Right atrium auricular region (tissue), 2 donors: ENCODE data around the gene COG5. TPM values are rescaled to one million over a fixed set of nuclear protein-coding genes. Genes with fewer than 3 reads are reported as not detected.
"Not testable (repeated sequence)": the region's sequence is repeated elsewhere in the genome, so short reads cannot be mapped to it uniquely, and the experiment has no call there.

Experiments used
- DNase-seq: peaks from one replicate; pipeline ENCODE4 v3.0.0-alpha.2; 2019; ENCODE audit warnings: low spot score
- H3K27ac ChIP-seq, 2 donors: fragments of 200-600 bp; sonication (generic); 1 replicate in 1 of 2; 2 replicates in 1 of 2; pipeline ENCODE4 v1.5.1; 2016 to 2019
- H3K27me3 ChIP-seq, 2 donors: fragments of 200-600 bp; sonication (generic); one replicate each; pipeline versions ENCODE4 v1.5.1 to v1.6.0; 2017 to 2019
- H3K36me3 ChIP-seq: fragments of 200-600 bp; sonication (generic); one replicate; pipeline ENCODE4 v1.5.1; 2016
- H3K4me1 ChIP-seq, 2 donors: fragments of 200-600 bp; sonication (generic); one replicate each; pipeline versions ENCODE4 v1.5.1 to v1.6.0; 2017 to 2019
- H3K4me3 ChIP-seq, 2 donors: fragments of 200-600 bp; sonication (generic); 1 replicate in 1 of 2; 2 replicates in 1 of 2; pipeline ENCODE4 v1.5.1; 2017 to 2019; ENCODE audit warnings: mild to moderate bottlenecking in 1 of 2, moderate library complexity in 1 of 2
- H3K9me3 ChIP-seq, 2 donors: fragments of 200-600 bp; sonication (generic); one replicate each; pipeline ENCODE4 v1.5.1; 2019
- CTCF ChIP-seq, 2 donors: fragments of 200-600 bp; sonication (generic); IDR thresholded peaks; one replicate each; pipeline ENCODE4 v1.5.1; 2019; ENCODE audit warnings: antibody characterized with exemption in 2 of 2
- total RNA-seq, 2 donors: library from RNA; depleted of rRNA; stranded (reverse); fragments of >200 nt; gene quantifications; one replicate each; pipeline ENCODE4 v1.1.0, GENCODE V29; 2016

The COG5 gene
- total RNA-seq, 2 donors from 2014 or later: 28.0 to 31.8 TPM

- H3K36me3 ChIP-seq: no peaks in the 10 kb centered on the region
- H3K4me1 ChIP-seq: no peaks in the 10 kb centered on the region
- H3K27ac ChIP-seq: no peak overlapping the region
- H3K9me3 ChIP-seq: no peaks in the 10 kb centered on the region
- H3K27me3 ChIP-seq: no peaks in the 10 kb centered on the region
- no peak for TF ChIP-seq CTCF (IDR thresholded peaks at IDR 0.05)
- H3K4me3 ChIP-seq: no peak overlapping the region
- no peak for DNase-seq
Observed at GRCh38 chr7:107158028-107158427, 405.7 kb downstream of the COG5 start.

GRCh38 chr7:107157091-107157490 lies 406.6 kb downstream of the COG5 start:
- H3K27ac ChIP-seq: no peak overlapping the region
- no peak for DNase-seq
- no peaks in the 10 kb centered on the region for H3K4me1 ChIP-seq
- TF ChIP-seq CTCF (IDR thresholded peaks at IDR 0.05): no peak
- H3K4me3 ChIP-seq: no peak overlapping the region
- no peaks in the 10 kb centered on the region for H3K27me3 ChIP-seq
- no peaks in the 10 kb centered on the region for H3K36me3 ChIP-seq
- H3K9me3 ChIP-seq: no peaks in the 10 kb centered on the region

- not testable (repeated sequence) for H3K27ac ChIP-seq, DNase-seq, H3K4me3 ChIP-seq, H3K9me3 ChIP-seq, H3K36me3 ChIP-seq, H3K27me3 ChIP-seq, H3K4me1 ChIP-seq
Observed at GRCh38 chr7:107155726-107156125, 408.0 kb downstream of the COG5 start.

- Histone ChIP-seq H3K9me3 (no peaks in the 10 kb centered on the region), H3K4me3 (no peak overlapping the region), H3K36me3 (no peaks in the 10 kb centered on the region), H3K27me3 (no peaks in the 10 kb centered on the region), H3K27ac (no peak overlapping the region), H3K4me1 (no peaks in the 10 kb centered on the region)
- DNase-seq: no peak
- TF ChIP-seq CTCF (IDR thresholded peaks at IDR 0.05): no peak
Observed at GRCh38 chr7:107154826-107155225, 408.9 kb downstream of the COG5 start.

- no peak for TF ChIP-seq CTCF (IDR thresholded peaks at IDR 0.05)
- no peaks in the 10 kb centered on the region for H3K27me3 ChIP-seq
- H3K4me3 ChIP-seq: no peak overlapping the region
- no peak overlapping the region for H3K27ac ChIP-seq
- H3K36me3 ChIP-seq: no peaks in the 10 kb centered on the region
- no peak for DNase-seq
- no peaks in the 10 kb centered on the region for H3K4me1 ChIP-seq
- no peaks in the 10 kb centered on the region for H3K9me3 ChIP-seq
Observed at GRCh38 chr7:107152011-107152410, 411.7 kb downstream of the COG5 start.

Other genes starting within 250 kb of the COG5 start
- gene GPR22, start 93.9 kb downstream of the COG5 start, total RNA-seq: 10 to 100 TPM; 21.7 to 40.6 TPM
- gene DUS4L, start 51 bp upstream of the COG5 start, total RNA-seq: 1 to 10 TPM; 5.0 to 7.2 TPM
- gene BCAP29, start 16.3 kb upstream of the COG5 start, total RNA-seq: 100 to 1,000 TPM; 115 to 258 TPM
- gene SLC26A4, start 96.9 kb upstream of the COG5 start, total RNA-seq: under 1 TPM; 0.30 to 0.51 TPM
- 10 to 100 TPM; 19.3 to 31.9 TPM for gene CBLL1, start 180.2 kb upstream of the COG5 start, total RNA-seq
- not detected for gene SLC26A3, start 239.3 kb upstream of the COG5 start, total RNA-seq